HepG2 (cell line): ENCODE results near the gene LEMD2. TPM values are rescaled to one million over a fixed set of nuclear protein-coding genes. Genes with fewer than 3 reads are reported as not detected.
A peak's percentile ranks its signal among the peaks of the same experiment; 100 is the strongest.

Source experiments
- ADNP ChIP-seq: sonication (generic); formaldehyde crosslinking; IDR thresholded peaks from 2 replicates; pipeline ENCODE4 v1.4.0; 2020; ENCODE audit warnings: missing genetic modification reagents
- ATF2 ChIP-seq: sonication (generic); formaldehyde crosslinking; IDR thresholded peaks from 2 replicates; pipeline ENCODE4 v1.4.0; 2020; ENCODE audit warnings: missing genetic modification reagents
- ETV5 ChIP-seq: IDR thresholded peaks from 2 replicates; pipeline ENCODE4 v1.6.1; 2018; ENCODE audit warnings: missing biosample characterization, missing genetic modification reagents, inconsistent platforms, borderline replicate concordance
- MTA3 ChIP-seq: sonication (generic); formaldehyde crosslinking; IDR thresholded peaks from 2 replicates; pipeline ENCODE4 v1.4.0; 2020; ENCODE audit warnings: missing genetic modification reagents
- WIZ ChIP-seq: sonication (generic); formaldehyde crosslinking; IDR thresholded peaks from 2 replicates; pipeline ENCODE4 v1.5.1; 2020; ENCODE audit warnings: mild to moderate bottlenecking, missing genetic modification reagents
- XRCC5 ChIP-seq: fragments of 200-400 bp; formaldehyde crosslinking; optimal IDR thresholded peaks from 2 replicates; pipeline ENCODE3; 2017; ENCODE audit warnings: mild to moderate bottlenecking, low read length
- ZMAT3 ChIP-seq: sonication (generic); formaldehyde crosslinking; conservative IDR thresholded peaks from 2 replicates; pipeline ENCODE4 v1.7.0; 2021; ENCODE audit warnings: missing genetic modification reagents
- ZNF362 ChIP-seq: sonication (generic); formaldehyde crosslinking; IDR thresholded peaks from 2 replicates; pipeline ENCODE4 v1.4.0; 2020; ENCODE audit warnings: missing genetic modification reagents, mild to moderate bottlenecking, borderline replicate concordance
- ZNF619 ChIP-seq: sonication (generic); formaldehyde crosslinking; IDR thresholded peaks from 2 replicates; pipeline ENCODE4 v1.4.0; 2020; ENCODE audit warnings: mild to moderate bottlenecking, missing genetic modification reagents
- ZNF788 ChIP-seq: sonication (generic); formaldehyde crosslinking; IDR thresholded peaks from 2 replicates; pipeline ENCODE4 v1.5.0; 2020; ENCODE audit warnings: mild to moderate bottlenecking, missing genetic modification reagents, borderline replicate concordance
- polyA plus RNA-seq, 8 experiments: library from polyadenylated mRNA; depleted of rRNA in 3 of 8; stranded (reverse) in 7 of 8; unstranded in 1 of 8; fragments of >200 nt; fragmentation: Illumina TruSeq in 4 of 8; extraction: Trizol in 4 of 8; gene quantifications; 2 replicates each; pipeline versions ENCODE4 v1.2.1 to v1.2.3, GENCODE V29; 2011 to 2016; ENCODE audit warnings: low read depth in 4 of 8, missing spikeins in 1 of 8, mixed read lengths in 1 of 8; ENCODE audit not compliant: insufficient read depth in 1 of 8
- total RNA-seq, 5 experiments: library from RNA; depleted of rRNA; stranded (reverse); fragments of >200 nt; fragmentation: Illumina TruSeq; extraction: Trizol; gene quantifications; 2 replicates each; pipeline ENCODE4 v1.2.3, GENCODE V29; 2016; ENCODE audit warnings: low read depth in 1 of 5
- TF ChIP-seq, protein P1 (sequence below): IDR thresholded peaks from 2 replicates; pipeline ENCODE4 v1.6.1; 2016; ENCODE audit warnings: low read depth, missing genetic modification reagents, missing compliant biosample characterization
- TF ChIP-seq, protein P2 (sequence below): sonication (generic); formaldehyde crosslinking; IDR thresholded peaks from 2 replicates; pipeline ENCODE4 v1.5.0; 2020; ENCODE audit warnings: mild to moderate bottlenecking, missing genetic modification reagents
- TF ChIP-seq, protein P3 (sequence below): sonication (generic); formaldehyde crosslinking; IDR thresholded peaks from 2 replicates; pipeline ENCODE4 v1.4.0; 2020; ENCODE audit warnings: missing genetic modification reagents, borderline replicate concordance

The LEMD2 gene
- total and polyA plus RNA-seq, 2 of the 13 experiments (the other 11 are each of a cell fraction or from before 2014, with no cell fraction given): 45.2 to 62.9 TPM

GRCh38 chr6:33744001-33744848 lies 44.7 kb downstream of the LEMD2 start (continued):
- TF ChIP-seq, protein P1, sequence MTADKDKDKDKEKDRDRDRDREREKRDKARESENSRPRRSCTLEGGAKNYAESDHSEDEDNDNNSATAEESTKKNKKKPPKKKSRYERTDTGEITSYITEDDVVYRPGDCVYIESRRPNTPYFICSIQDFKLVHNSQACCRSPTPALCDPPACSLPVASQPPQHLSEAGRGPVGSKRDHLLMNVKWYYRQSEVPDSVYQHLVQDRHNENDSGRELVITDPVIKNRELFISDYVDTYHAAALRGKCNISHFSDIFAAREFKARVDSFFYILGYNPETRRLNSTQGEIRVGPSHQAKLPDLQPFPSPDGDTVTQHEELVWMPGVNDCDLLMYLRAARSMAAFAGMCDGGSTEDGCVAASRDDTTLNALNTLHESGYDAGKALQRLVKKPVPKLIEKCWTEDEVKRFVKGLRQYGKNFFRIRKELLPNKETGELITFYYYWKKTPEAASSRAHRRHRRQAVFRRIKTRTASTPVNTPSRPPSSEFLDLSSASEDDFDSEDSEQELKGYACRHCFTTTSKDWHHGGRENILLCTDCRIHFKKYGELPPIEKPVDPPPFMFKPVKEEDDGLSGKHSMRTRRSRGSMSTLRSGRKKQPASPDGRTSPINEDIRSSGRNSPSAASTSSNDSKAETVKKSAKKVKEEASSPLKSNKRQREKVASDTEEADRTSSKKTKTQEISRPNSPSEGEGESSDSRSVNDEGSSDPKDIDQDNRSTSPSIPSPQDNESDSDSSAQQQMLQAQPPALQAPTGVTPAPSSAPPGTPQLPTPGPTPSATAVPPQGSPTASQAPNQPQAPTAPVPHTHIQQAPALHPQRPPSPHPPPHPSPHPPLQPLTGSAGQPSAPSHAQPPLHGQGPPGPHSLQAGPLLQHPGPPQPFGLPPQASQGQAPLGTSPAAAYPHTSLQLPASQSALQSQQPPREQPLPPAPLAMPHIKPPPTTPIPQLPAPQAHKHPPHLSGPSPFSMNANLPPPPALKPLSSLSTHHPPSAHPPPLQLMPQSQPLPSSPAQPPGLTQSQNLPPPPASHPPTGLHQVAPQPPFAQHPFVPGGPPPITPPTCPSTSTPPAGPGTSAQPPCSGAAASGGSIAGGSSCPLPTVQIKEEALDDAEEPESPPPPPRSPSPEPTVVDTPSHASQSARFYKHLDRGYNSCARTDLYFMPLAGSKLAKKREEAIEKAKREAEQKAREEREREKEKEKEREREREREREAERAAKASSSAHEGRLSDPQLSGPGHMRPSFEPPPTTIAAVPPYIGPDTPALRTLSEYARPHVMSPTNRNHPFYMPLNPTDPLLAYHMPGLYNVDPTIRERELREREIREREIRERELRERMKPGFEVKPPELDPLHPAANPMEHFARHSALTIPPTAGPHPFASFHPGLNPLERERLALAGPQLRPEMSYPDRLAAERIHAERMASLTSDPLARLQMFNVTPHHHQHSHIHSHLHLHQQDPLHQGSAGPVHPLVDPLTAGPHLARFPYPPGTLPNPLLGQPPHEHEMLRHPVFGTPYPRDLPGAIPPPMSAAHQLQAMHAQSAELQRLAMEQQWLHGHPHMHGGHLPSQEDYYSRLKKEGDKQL (CRISPR knock-in tag): 0 out of 2 replicates have a peak, but pooled peaks have one; percentile 31
- no peak for TF ChIP-seq ZNF788 (CRISPR knock-in tag)
- TF ChIP-seq ZMAT3 (CRISPR knock-in tag): no peak
- no peak for TF ChIP-seq ZNF619 (CRISPR knock-in tag)
- TF ChIP-seq WIZ (CRISPR knock-in tag): no peak
- no peak for TF ChIP-seq ADNP (CRISPR knock-in tag)
- TF ChIP-seq ETV5: no peak
- TF ChIP-seq MTA3 (CRISPR knock-in tag): no peak
- TF ChIP-seq, protein P2, sequence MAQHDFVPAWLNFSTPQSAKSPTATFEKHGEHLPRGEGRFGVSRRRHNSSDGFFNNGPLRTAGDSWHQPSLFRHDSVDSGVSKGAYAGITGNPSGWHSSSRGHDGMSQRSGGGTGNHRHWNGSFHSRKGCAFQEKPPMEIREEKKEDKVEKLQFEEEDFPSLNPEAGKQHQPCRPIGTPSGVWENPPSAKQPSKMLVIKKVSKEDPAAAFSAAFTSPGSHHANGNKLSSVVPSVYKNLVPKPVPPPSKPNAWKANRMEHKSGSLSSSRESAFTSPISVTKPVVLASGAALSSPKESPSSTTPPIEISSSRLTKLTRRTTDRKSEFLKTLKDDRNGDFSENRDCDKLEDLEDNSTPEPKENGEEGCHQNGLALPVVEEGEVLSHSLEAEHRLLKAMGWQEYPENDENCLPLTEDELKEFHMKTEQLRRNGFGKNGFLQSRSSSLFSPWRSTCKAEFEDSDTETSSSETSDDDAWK (CRISPR knock-in tag): no peak
- TF ChIP-seq ZNF362: no peak
- TF ChIP-seq XRCC5: peak; percentile 91
- 0 out of 2 replicates have a peak, but pooled peaks have one; percentile 27 for TF ChIP-seq ATF2 (CRISPR knock-in tag)
- TF ChIP-seq, protein P3, sequence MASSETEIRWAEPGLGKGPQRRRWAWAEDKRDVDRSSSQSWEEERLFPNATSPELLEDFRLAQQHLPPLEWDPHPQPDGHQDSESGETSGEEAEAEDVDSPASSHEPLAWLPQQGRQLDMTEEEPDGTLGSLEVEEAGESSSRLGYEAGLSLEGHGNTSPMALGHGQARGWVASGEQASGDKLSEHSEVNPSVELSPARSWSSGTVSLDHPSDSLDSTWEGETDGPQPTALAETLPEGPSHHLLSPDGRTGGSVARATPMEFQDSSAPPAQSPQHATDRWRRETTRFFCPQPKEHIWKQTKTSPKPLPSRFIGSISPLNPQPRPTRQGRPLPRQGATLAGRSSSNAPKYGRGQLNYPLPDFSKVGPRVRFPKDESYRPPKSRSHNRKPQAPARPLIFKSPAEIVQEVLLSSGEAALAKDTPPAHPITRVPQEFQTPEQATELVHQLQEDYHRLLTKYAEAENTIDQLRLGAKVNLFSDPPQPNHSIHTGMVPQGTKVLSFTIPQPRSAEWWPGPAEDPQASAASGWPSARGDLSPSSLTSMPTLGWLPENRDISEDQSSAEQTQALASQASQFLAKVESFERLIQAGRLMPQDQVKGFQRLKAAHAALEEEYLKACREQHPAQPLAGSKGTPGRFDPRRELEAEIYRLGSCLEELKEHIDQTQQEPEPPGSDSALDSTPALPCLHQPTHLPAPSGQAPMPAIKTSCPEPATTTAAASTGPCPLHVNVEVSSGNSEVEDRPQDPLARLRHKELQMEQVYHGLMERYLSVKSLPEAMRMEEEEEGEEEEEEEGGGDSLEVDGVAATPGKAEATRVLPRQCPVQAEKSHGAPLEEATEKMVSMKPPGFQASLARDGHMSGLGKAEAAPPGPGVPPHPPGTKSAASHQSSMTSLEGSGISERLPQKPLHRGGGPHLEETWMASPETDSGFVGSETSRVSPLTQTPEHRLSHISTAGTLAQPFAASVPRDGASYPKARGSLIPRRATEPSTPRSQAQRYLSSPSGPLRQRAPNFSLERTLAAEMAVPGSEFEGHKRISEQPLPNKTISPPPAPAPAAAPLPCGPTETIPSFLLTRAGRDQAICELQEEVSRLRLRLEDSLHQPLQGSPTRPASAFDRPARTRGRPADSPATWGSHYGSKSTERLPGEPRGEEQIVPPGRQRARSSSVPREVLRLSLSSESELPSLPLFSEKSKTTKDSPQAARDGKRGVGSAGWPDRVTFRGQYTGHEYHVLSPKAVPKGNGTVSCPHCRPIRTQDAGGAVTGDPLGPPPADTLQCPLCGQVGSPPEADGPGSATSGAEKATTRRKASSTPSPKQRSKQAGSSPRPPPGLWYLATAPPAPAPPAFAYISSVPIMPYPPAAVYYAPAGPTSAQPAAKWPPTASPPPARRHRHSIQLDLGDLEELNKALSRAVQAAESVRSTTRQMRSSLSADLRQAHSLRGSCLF (CRISPR knock-in tag): no peak
